Kidney (tissue), 14 donors: ENCODE data around the gene GRPR. TPM values are rescaled to one million over a fixed set of nuclear protein-coding genes. Genes with fewer than 3 reads are reported as not detected.
"Not testable (repeated sequence)": the region's sequence is repeated elsewhere in the genome, so short reads cannot be mapped to it uniquely, and the experiment has no call there.

Source experiments
- DNase-seq, 5 donors: peaks; one replicate each; pipeline ENCODE4 v3.0.0-alpha.2; 2013 to 2020
- FAIRE-seq: peaks from 2 replicates; lab custom pipeline; 2012; peaks lifted over from hg19 to GRCh38; lab: Jason Lieb, UNC
- H3K27ac ChIP-seq, 2 donors: one replicate each; pipeline ENCODE4 v1.7.0; 2013; ENCODE audit warnings: low read depth in 2 of 2, low read length in 2 of 2, inconsistent platforms in 1 of 2
- H3K27me3 ChIP-seq: one replicate; pipeline ENCODE4 v1.7.1; 2013; ENCODE audit warnings: low read length, inconsistent platforms; ENCODE audit not compliant: control insufficient read depth, insufficient read depth
- H3K36me3 ChIP-seq, 3 donors: one replicate each; pipeline versions ENCODE4 v1.7.0 to v1.7.1; 2013; ENCODE audit warnings: low read length in 3 of 3, control low read depth in 1 of 3, inconsistent platforms in 1 of 3; ENCODE audit not compliant: insufficient read depth in 3 of 3, control insufficient read depth in 2 of 3
- H3K4me1 ChIP-seq, 3 donors: one replicate each; pipeline versions ENCODE4 v1.7.0 to v1.7.1; 2013; ENCODE audit warnings: low read length in 3 of 3, inconsistent platforms in 1 of 3, low read depth in 1 of 3; ENCODE audit not compliant: control insufficient read depth in 2 of 3, insufficient read depth in 2 of 3
- H3K4me3 ChIP-seq, 3 donors: one replicate each; pipeline versions ENCODE4 v1.7.0 to v1.8.1; 2013; ENCODE audit warnings: low read length in 3 of 3, control low read depth in 1 of 3, inconsistent platforms in 1 of 3
- H3K9ac ChIP-seq, 3 donors: one replicate each; pipeline versions ENCODE4 v1.7.0 to v1.7.1; 2013; ENCODE audit warnings: low read length in 3 of 3, control low read depth in 1 of 3, inconsistent platforms in 1 of 3
- H3K9me3 ChIP-seq, 3 donors: one replicate each; pipeline versions ENCODE4 v1.7.0 to v1.7.1; 2013; ENCODE audit warnings: low read length in 3 of 3, control low read depth in 1 of 3, inconsistent platforms in 1 of 3; ENCODE audit not compliant: control insufficient read depth in 2 of 3, insufficient read depth in 1 of 3
- intact Hi-C: fragments of 100-400 bp; cut with DNase I; formaldehyde crosslinking; loops from one replicate; pipeline ENCODE4 v1.11.1; 2022
- polyA plus RNA-seq: library from polyadenylated mRNA; stranded (reverse); fragments of 350-450 nt; fragmentation: Illumina TruSeq; extraction: RNeasy Lipid Tissue Mini Kit (QIAGEN cat#74804); gene quantifications from one replicate; pipeline ENCODE4 v1.2.3, GENCODE V29; 2014; ENCODE audit warnings: low read depth, low replicate concordance; ENCODE audit not compliant: insufficient read depth
- total RNA-seq: library from RNA; stranded (reverse); fragmentation: NEBNext Ultra II Directional; extraction: Animal tissue kit (Norgen Biotek cat#: 25700); gene quantifications from one replicate; pipeline ENCODE4 v1.2.1, GENCODE V29; 2021
- TF ChIP-seq, protein P1 (sequence below): IDR thresholded peaks from 3 replicates; pipeline ENCODE4 v1.5.1; 2012; ENCODE audit warnings: mild to moderate bottlenecking, moderate library complexity, borderline replicate concordance; ENCODE audit not compliant: insufficient read depth; ENCODE audit errors: extremely low read depth
- donor health status: control.
- donor health status: control.
- donor health status: control.
- donor health status: control.
- donor health status: control.
- donor health status: DM: yes; HTN: yes; CAD: no.
- donor health status: Normal renal cell carcinoma (clear cell type).

Gene GRPR
- total and polyA plus RNA-seq, 2 donors from 2014 or later: 0.25 TPM; not detected in 1

DNA sequence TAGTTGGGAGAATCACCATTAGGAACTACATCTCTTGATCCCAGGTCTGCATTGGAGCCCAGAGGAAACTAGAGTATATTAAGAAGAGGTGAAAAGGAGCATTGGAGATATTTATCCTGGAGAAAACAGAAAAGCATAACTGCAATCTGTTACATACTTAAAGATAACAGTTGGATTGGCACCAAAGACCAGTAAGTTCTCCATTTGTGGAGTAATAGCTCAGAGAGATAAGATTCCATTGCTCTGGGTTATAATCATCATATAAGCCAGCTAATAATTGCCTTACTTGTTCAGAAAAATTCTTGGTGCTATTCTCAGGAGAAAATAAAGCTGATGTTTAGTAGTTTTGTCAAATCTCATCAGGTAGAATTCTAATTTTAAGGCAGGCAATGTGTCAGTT is 20.6 kb downstream of the GRPR start:
- Histone ChIP-seq H3K9me3 (no peaks in the 10 kb centered on the region), H3K27me3 (peaks cover 4% of the 10 kb centered on the region), H3K36me3 (no peaks in the 10 kb centered on the region), H3K4me3 (no peak overlapping the region), H3K4me1 (no peaks in the 10 kb centered on the region), H3K9ac (no peak overlapping the region), H3K27ac (no peak overlapping the region)
- intact Hi-C loops: no loop called here
- FAIRE-seq (no peak), DNase-seq (no peak)
- TF ChIP-seq, protein P1, sequence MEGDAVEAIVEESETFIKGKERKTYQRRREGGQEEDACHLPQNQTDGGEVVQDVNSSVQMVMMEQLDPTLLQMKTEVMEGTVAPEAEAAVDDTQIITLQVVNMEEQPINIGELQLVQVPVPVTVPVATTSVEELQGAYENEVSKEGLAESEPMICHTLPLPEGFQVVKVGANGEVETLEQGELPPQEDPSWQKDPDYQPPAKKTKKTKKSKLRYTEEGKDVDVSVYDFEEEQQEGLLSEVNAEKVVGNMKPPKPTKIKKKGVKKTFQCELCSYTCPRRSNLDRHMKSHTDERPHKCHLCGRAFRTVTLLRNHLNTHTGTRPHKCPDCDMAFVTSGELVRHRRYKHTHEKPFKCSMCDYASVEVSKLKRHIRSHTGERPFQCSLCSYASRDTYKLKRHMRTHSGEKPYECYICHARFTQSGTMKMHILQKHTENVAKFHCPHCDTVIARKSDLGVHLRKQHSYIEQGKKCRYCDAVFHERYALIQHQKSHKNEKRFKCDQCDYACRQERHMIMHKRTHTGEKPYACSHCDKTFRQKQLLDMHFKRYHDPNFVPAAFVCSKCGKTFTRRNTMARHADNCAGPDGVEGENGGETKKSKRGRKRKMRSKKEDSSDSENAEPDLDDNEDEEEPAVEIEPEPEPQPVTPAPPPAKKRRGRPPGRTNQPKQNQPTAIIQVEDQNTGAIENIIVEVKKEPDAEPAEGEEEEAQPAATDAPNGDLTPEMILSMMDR: no peak

DNA sequence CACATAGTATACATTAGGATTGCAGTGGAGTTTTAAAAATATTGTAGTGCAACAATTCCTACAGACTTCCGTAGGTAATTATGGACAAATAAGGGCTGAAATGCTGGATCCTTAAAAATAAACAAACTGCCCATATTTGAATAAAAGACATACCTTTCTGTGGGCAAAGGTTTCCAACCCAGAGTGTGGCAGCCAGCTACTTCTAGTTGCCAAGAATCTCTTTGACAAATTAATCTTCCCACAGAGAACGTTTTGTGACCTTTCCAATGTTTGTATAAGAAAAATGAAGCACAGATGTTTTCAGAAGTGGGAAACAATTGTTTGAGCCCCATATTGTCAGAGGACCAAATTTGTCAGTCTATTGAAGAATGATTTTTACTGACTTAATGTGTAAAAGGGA is 21.1 kb downstream of the GRPR start:
- H3K9ac ChIP-seq: no peak overlapping the region
- H3K4me3 ChIP-seq: no peak overlapping the region
- no peaks in the 10 kb centered on the region for H3K4me1 ChIP-seq
- TF ChIP-seq, protein P1: no peak
- no peak overlapping the region for H3K27ac ChIP-seq
- no peaks in the 10 kb centered on the region for H3K36me3 ChIP-seq
- DNase-seq: no peak
- intact Hi-C loops: no loop called here
- H3K27me3 ChIP-seq: peaks cover 3% of the 10 kb centered on the region
- FAIRE-seq: no peak
- no peaks in the 10 kb centered on the region for H3K9me3 ChIP-seq

DNA sequence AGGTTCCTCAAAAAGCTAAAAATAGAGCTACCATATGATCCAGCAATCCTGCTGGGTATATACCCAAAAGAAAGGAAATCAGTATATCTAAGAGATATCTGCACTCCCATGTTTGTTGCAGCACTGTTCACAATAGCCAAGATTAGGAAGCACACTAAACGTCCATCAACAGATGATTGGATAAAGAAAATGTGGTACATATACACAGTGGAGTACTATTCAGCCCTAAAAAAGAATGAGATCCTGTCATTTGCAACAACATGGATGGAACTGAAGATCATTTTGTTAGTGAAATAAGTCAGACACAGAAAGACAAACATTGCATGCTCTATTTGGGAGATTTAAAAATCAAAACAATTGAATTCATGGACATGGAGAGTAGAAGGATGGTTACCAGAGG is 21.7 kb downstream of the GRPR start:
- H3K9me3 ChIP-seq, H3K27me3 ChIP-seq, intact Hi-C loops, DNase-seq, H3K4me3 ChIP-seq, H3K9ac ChIP-seq, H3K27ac ChIP-seq, H3K36me3 ChIP-seq, H3K4me1 ChIP-seq, FAIRE-seq: not testable (repeated sequence)

DNA sequence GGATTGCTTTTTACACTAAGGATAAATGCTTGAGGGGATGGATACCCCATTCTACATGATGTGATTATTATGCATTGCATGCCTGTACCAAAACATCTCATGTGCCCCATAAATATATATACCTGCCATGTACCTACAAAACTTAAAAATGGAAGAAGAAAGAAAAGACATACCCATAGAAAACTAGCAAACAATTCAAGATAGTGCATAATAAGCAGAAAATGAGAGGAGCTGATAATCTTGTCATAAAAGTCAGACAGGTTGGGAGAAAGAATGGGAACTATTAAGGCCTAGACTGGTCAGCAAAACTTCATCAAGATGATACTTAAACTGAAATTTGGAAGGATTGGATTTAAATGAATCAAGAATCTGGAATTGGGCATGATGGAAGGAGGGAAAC is 22.3 kb downstream of the GRPR start:
- no peaks in the 10 kb centered on the region for H3K9me3 ChIP-seq
- intact Hi-C loops: no loop called here
- peaks cover 3% of the 10 kb centered on the region for H3K27me3 ChIP-seq
- H3K4me3 ChIP-seq: no peak overlapping the region
- FAIRE-seq (no peak), DNase-seq (no peak)
- TF ChIP-seq, protein P1: no peak
- no peaks in the 10 kb centered on the region for H3K36me3 ChIP-seq
- no peaks in the 10 kb centered on the region for H3K4me1 ChIP-seq
- H3K9ac ChIP-seq: no peak overlapping the region
- no peak overlapping the region for H3K27ac ChIP-seq
